ENCODE data around the gene ABTB1.

GRCh38 chr3:127728417-127729015, 55.8 kb downstream of the ABTB1 start:
- TF ChIP-seq CTCF (IDR thresholded peaks at IDR 0.05; ENCODE audit: low read length) (no peak), EZH2 (IDR thresholded peaks at IDR 0.05; ENCODE audit: borderline replicate concordance, low read length) (no peak)
